Measurements from ENCODE around the gene PODXL2. TPM values are rescaled to one million over a fixed set of nuclear protein-coding genes. Genes with fewer than 3 reads are reported as not detected.

Gene PODXL2
- total RNA-seq, 1 experiment from 2014 or later = 33.6 TPM

- TF ChIP-seq PREB (CRISPR knock-in tag; IDR thresholded peaks at IDR 0.05; ENCODE audit: borderline replicate concordance) = no peak
- TF ChIP-seq TEAD4 (CRISPR knock-in tag; IDR thresholded peaks at IDR 0.05) = no peak
- TF ChIP-seq NFYB (CRISPR knock-in tag; conservative IDR thresholded peaks at IDR 0.05; ENCODE audit: low read depth) = no peak
- no peak for TF ChIP-seq ATF1 (CRISPR knock-in tag; IDR thresholded peaks at IDR 0.05)
- no peak for TF ChIP-seq ESRRA (CRISPR knock-in tag; IDR thresholded peaks at IDR 0.05; ENCODE audit: borderline replicate concordance)
- no peak for TF ChIP-seq MLX (CRISPR knock-in tag; IDR thresholded peaks at IDR 0.05)
- TF ChIP-seq TCF7 (CRISPR knock-in tag; IDR thresholded peaks at IDR 0.05; ENCODE audit: low read depth) = no peak
- no peak for TF ChIP-seq IRF2 (CRISPR knock-in tag; IDR thresholded peaks at IDR 0.05; ENCODE audit: borderline replicate concordance, low read depth)
- TF ChIP-seq PRRX2 (CRISPR knock-in tag; IDR thresholded peaks at IDR 0.05) = no peak
- TF ChIP-seq ETV6 (CRISPR knock-in tag; IDR thresholded peaks at IDR 0.05) = no peak
These were observed 42.0 kb downstream of the PODXL2 start (continued) for GRCh38 chr3:127670761-127671522.

GRCh38 chr3:127671523-127672428 lies 42.8 kb downstream of the PODXL2 start:
- Mint-ChIP-seq H3K9me3 (no peaks in the 10 kb centered on the region), H3K27me3 (ENCODE audit: low read depth) (peaks cover 3% of the 10 kb centered on the region), H3K36me3 (no peaks in the 10 kb centered on the region), H3K4me1 (peaks cover 12% of the 10 kb centered on the region), H3K4me3 (peak overlapping the region; percentile 78), H3K27ac (0 out of 2 replicates have a peak overlapping the region, but pooled peaks have one; percentile 36)
- CTCF ChIA-PET = interaction anchor here (0.9 to 1.9 kb wide), 6 partner anchors 8 to 97 kb away, joined by 3 to 11 read pairs (median 3); no protein-coding TSS in a partner anchor
- POLR2A ChIA-PET = interaction anchor here (1.8 kb wide), 1 partner anchor 150 kb away, joined by 5 read pairs; no protein-coding TSS in a partner anchor
- ATAC-seq (no peak), DNase-seq (ENCODE audit: low spot score) (no peak)
- TF ChIP-seq GABPB1 (CRISPR knock-in tag; IDR thresholded peaks at IDR 0.05) (no peak), HMGXB4 (CRISPR knock-in tag; IDR thresholded peaks at IDR 0.05) (0 out of 2 replicates have a peak, but pooled peaks have one; percentile 1), ATF1 (CRISPR knock-in tag; IDR thresholded peaks at IDR 0.05) (no peak), FOXJ3 (CRISPR knock-in tag; IDR thresholded peaks at IDR 0.05; ENCODE audit: borderline replicate concordance) (no peak), ZNF121 (CRISPR knock-in tag; IDR thresholded peaks at IDR 0.05) (no peak), CBFB (CRISPR knock-in tag; IDR thresholded peaks at IDR 0.05; ENCODE audit: low read depth) (no peak)

- TF ChIP-seq FOXP1 (CRISPR knock-in tag; IDR thresholded peaks at IDR 0.05; ENCODE audit: borderline replicate concordance) (no peak; the same call in 1 of the 2 replicates), ESRRA (CRISPR knock-in tag; IDR thresholded peaks at IDR 0.05; ENCODE audit: borderline replicate concordance) (no peak), KAT7 (CRISPR knock-in tag; IDR thresholded peaks at IDR 0.05; ENCODE audit: borderline replicate concordance) (no peak), SMAD3 (CRISPR knock-in tag; IDR thresholded peaks at IDR 0.05; ENCODE audit: borderline replicate concordance) (peak; percentile 33; the same call in 1 of the 2 replicates), ZNF232 (CRISPR knock-in tag; IDR thresholded peaks at IDR 0.05) (peak; percentile 29; the same call in 1 of the 2 replicates), FOXK1 (CRISPR knock-in tag; IDR thresholded peaks at IDR 0.05) (peak; percentile 84), EMX1 (CRISPR knock-in tag; IDR thresholded peaks at IDR 0.05) (peak; percentile 52; the same call in 1 of the 2 replicates), E2F5 (CRISPR knock-in tag; IDR thresholded peaks at IDR 0.05) (0 out of 2 replicates have a peak, but pooled peaks have one; percentile 2), FOXP4 (CRISPR knock-in tag; IDR thresholded peaks at IDR 0.05) (0 out of 2 replicates have a peak, but pooled peaks have one; percentile 31)
- peak within 1 kb of the TSS; percentile 87 for H3K4me3 Mint-ChIP-seq
- peaks cover 12% of the 10 kb centered on the region for H3K4me1 Mint-ChIP-seq
- H3K27ac Mint-ChIP-seq = 0 out of 2 replicates have a peak within 1 kb of the TSS, but pooled peaks have one; percentile 36
- ATAC-seq (peak; percentile 79), DNase-seq (ENCODE audit: low spot score) (peak; percentile 83)
- ChIA-PET POLR2A (interaction anchor here (1.8 kb wide), 1 partner anchor 149 kb away, joined by 5 read pairs; no protein-coding TSS in a partner anchor), CTCF (interaction anchor here (0.9 to 1.6 kb wide), 4 partner anchors 18 to 97 kb away, joined by 3 to 5 read pairs (median 4); no protein-coding TSS in a partner anchor)
- H3K9me3 Mint-ChIP-seq = no peaks in the 10 kb centered on the region
- peaks cover 3% of the 10 kb centered on the region for H3K27me3 Mint-ChIP-seq (ENCODE audit: low read depth)
- no peaks in the 10 kb centered on the region for H3K36me3 Mint-ChIP-seq
These were observed 43.6 kb downstream of the PODXL2 start, which contains the start of gene ABTB1 for GRCh38 chr3:127672429-127673190. Gene ABTB1, plus strand, starts transcription at chr3:127672952. Its CDS starts 74 bp downstream, at chr3:127673026.
